ENCODE data around the gene SSTR5.
"Not testable (repeated sequence)": the region's sequence is repeated elsewhere in the genome, so short reads cannot be mapped to it uniquely, and the experiment has no call there.

Gene SSTR5

GRCh38 chr16:1072526-1073261 lies at the start of gene SSTR5:
Gene SSTR5 (plus strand): TSS chr16:1072747. CDS start chr16:1078869, 6,122 bp downstream.
- Mint-ChIP-seq H3K9me3 (no peaks in the 10 kb centered on the region), H3K4me1 (ENCODE audit: low read depth) (no peaks in the 10 kb centered on the region), H3K27ac (no peak within 1 kb of the TSS), H3K27me3 (peaks cover 65% of the 10 kb centered on the region), H3K4me3 (no peak within 1 kb of the TSS), H3K36me3 (ENCODE audit: low read depth) (no peaks in the 10 kb centered on the region)
- intact Hi-C loops (cut with micrococcal nuclease): no loop called here

DNA sequence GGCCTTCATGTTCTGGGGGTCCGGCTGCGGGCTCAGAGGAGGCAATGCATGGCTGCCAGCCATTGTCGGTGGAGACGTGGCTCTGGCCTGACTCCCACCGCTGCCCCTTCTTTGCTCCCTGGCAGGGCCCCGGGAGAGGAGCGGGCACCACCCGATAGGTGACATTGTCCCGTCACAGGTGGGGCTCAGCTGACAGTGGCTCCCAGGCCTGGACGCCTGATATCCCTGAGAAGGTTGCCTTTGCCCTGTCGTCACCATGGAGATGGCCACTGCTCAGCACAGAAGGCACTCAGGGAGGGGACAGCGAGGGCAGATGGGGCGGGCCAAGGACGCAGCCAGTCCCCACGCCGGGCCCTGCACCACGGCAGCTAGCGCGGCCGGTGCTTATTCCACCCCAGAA lies 48.4 kb upstream of the SSTR5 start:
- Mint-ChIP-seq H3K9me3 (no peaks in the 10 kb centered on the region), H3K27ac (no peak overlapping the region), H3K36me3 (ENCODE audit: low read depth) (no peaks in the 10 kb centered on the region), H3K27me3 (peaks cover 8% of the 10 kb centered on the region), H3K4me3 (no peak overlapping the region), H3K4me1 (ENCODE audit: low read depth) (no peaks in the 10 kb centered on the region)
- intact Hi-C loops (cut with micrococcal nuclease): no loop called here

- H3K4me3 Mint-ChIP-seq; intact Hi-C loops (cut with micrococcal nuclease); H3K9me3 Mint-ChIP-seq; H3K4me1 Mint-ChIP-seq (ENCODE audit: low read depth); H3K36me3 Mint-ChIP-seq (ENCODE audit: low read depth); H3K27ac Mint-ChIP-seq: not testable (repeated sequence)
- H3K27me3 Mint-ChIP-seq: peaks cover 14% of the 10 kb centered on the region
These were observed 47.3 kb upstream of the SSTR5 start for GRCh38 chr16:1025183-1025809.

DNA sequence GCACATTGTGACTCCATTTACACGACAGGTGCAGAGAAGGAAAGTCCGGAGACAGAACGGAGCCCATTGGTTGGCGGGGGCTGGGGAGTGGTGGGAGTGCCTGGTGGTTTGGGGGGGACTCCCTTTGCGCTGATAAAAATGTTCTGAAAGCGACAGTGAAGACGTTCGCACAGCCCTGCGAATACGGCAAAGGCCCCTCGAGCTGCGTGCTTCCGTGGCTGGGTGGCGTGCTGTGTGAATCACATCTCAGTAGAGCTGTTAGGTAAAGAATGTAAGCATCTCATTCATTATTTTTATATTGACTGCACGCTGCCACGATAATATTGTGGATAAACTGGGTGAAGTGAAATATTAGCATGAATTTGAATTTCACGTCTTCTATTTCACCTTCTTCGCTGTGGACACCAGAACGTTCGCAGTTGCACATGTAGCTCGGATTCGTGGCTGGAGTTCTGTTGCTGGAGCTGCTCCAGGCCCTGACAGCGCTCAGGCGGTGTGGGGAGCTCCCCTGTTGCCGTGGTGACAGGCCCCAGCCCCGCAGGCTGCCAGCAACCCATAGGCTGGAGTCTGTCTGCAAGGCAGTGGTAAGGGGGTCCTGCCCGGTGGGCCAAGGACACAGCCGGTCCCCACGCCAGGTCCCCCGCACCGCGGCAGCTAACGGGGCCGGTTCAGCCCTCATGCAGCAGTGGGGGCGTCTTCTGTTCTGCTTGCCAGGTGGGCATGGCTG lies 46.3 kb upstream of the SSTR5 start:
- Mint-ChIP-seq H3K27me3 (peaks cover 14% of the 10 kb centered on the region), H3K4me1 (ENCODE audit: low read depth) (no peaks in the 10 kb centered on the region), H3K27ac (no peak overlapping the region), H3K36me3 (ENCODE audit: low read depth) (no peaks in the 10 kb centered on the region), H3K4me3 (no peak overlapping the region), H3K9me3 (no peaks in the 10 kb centered on the region)
- intact Hi-C loops (cut with micrococcal nuclease): no loop called here

- intact Hi-C loops (cut with micrococcal nuclease): no loop called here
- H3K4me1 Mint-ChIP-seq (ENCODE audit: low read depth): no peaks in the 10 kb centered on the region
- peaks cover 14% of the 10 kb centered on the region for H3K27me3 Mint-ChIP-seq
- no peak overlapping the region for H3K27ac Mint-ChIP-seq
- H3K4me3 Mint-ChIP-seq: no peak overlapping the region
- H3K9me3 Mint-ChIP-seq: no peaks in the 10 kb centered on the region
- no peaks in the 10 kb centered on the region for H3K36me3 Mint-ChIP-seq (ENCODE audit: low read depth)
These were observed 45.6 kb upstream of the SSTR5 start for GRCh38 chr16:1026784-1027500.

DNA sequence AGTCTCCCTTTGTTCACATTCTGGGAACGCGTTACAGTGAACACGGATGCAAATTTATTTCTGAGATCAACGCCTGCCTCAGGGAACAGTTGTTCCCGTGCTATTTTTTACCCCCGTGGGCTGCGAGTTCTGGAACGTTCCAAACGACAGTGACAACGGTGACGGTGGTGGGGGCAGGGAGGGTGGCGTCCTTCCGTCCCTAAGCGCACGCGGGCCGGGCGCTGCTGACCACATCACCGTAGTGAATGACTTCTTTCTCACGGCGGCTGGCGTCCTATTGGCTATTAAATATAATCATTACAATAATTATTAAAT lies 45.1 kb upstream of the SSTR5 start:
- Mint-ChIP-seq H3K27ac (no peak overlapping the region), H3K4me3 (no peak overlapping the region), H3K9me3 (no peaks in the 10 kb centered on the region), H3K36me3 (ENCODE audit: low read depth) (no peaks in the 10 kb centered on the region), H3K27me3 (peaks cover 14% of the 10 kb centered on the region), H3K4me1 (ENCODE audit: low read depth) (no peaks in the 10 kb centered on the region)
- intact Hi-C loops (cut with micrococcal nuclease): no loop called here

- H3K27ac Mint-ChIP-seq: no peak overlapping the region
- no peaks in the 10 kb centered on the region for H3K9me3 Mint-ChIP-seq
- H3K27me3 Mint-ChIP-seq: peaks cover 14% of the 10 kb centered on the region
- no peak overlapping the region for H3K4me3 Mint-ChIP-seq
- no peaks in the 10 kb centered on the region for H3K36me3 Mint-ChIP-seq (ENCODE audit: low read depth)
- no peaks in the 10 kb centered on the region for H3K4me1 Mint-ChIP-seq (ENCODE audit: low read depth)
- intact Hi-C loops (cut with micrococcal nuclease): no loop called here
These were observed 44.5 kb upstream of the SSTR5 start for GRCh38 chr16:1028056-1028455.

DNA sequence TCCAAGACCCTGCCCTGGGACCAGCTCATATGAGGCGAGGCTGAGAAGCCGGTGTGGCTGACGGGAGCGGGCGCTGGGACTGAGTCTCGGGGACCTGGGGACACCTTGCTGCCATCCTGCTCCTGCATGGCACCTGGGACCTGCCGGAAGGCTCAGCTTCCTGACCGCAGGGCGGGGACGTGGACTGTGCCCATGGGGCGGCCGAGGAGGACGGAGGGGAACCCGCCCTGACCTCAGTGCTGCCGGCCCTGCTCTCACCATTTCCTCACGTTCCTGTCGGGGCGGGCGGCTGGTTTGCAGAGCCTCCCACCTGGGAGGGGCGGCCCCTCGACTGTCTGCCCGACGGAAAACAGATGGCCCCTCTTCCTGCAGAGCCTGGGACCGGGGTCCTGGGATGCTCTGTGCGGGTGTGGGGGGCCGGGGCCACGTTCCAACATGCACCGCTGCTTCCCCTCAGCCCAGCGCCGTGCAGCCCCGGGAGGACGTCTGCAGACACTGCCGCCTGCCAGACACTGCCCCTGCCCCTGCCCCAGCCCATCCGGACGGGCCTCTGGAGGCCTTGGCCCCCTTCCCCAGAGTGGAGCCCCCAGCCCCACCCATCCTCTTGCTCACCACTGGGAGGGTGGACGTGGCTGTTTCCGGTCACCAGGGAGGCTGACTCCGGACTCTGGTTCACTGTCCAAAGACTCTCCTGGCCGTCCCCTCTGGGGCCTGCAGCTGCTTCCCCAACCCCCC lies 43.9 kb upstream of the SSTR5 start:
- Mint-ChIP-seq H3K36me3 (ENCODE audit: low read depth) (no peaks in the 10 kb centered on the region), H3K4me3 (no peak overlapping the region)

DNA sequence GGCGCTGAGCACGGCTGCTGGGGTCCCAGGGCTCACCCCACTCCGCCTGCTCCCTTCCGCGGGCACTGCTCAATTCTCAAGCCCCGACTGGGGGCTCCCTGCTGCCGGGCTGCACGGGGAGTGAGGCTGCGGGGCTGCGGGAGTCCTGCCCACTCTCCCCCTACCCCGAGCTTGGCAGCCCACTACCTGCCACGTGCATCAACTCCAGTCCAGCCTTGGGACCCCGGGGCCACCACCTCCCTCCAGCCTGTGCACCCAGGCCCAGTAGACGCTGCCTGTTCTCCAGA lies 43.3 kb upstream of the SSTR5 start:
- Mint-ChIP-seq H3K27ac (no peak overlapping the region), H3K4me1 (ENCODE audit: low read depth) (no peaks in the 10 kb centered on the region), H3K27me3 (peaks cover 14% of the 10 kb centered on the region), H3K4me3 (no peak overlapping the region), H3K36me3 (ENCODE audit: low read depth) (no peaks in the 10 kb centered on the region), H3K9me3 (no peaks in the 10 kb centered on the region)
- intact Hi-C loops (cut with micrococcal nuclease): no loop called here

More for the DNA sequence above, 43.9 kb upstream of the SSTR5 start:
- H3K27me3 Mint-ChIP-seq: peaks cover 14% of the 10 kb centered on the region
- no peaks in the 10 kb centered on the region for H3K9me3 Mint-ChIP-seq
- no peak overlapping the region for H3K27ac Mint-ChIP-seq
- intact Hi-C loops (cut with micrococcal nuclease): no loop called here
- no peaks in the 10 kb centered on the region for H3K4me1 Mint-ChIP-seq (ENCODE audit: low read depth)

DNA sequence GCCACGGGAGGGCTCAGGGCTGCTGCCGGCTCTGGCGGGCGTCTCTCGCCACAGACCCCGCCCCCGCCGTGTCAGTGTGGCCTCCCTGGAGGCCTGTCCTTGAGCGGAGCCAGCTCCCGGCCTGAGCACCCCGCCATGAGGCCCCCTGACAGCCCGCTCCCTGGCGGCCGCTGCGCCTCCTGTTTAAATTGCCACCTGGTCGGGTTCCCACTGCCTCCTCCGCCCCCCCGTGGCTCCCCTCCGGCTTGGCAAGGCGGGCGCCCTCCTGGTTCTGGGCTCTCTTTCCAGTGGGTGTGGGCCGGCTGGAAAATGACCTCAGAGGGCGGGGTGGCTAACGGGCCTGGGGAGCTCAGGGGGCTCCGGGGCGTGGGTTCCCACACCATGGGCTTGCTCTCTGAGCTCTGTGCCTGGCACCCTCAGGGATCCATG lies 42.1 kb upstream of the SSTR5 start:
- Mint-ChIP-seq H3K36me3 (ENCODE audit: low read depth) (no peaks in the 10 kb centered on the region), H3K9me3 (no peaks in the 10 kb centered on the region), H3K4me3 (no peak overlapping the region), H3K27me3 (peaks cover 14% of the 10 kb centered on the region), H3K27ac (no peak overlapping the region), H3K4me1 (ENCODE audit: low read depth) (no peaks in the 10 kb centered on the region)
- intact Hi-C loops (cut with micrococcal nuclease): no loop called here

DNA sequence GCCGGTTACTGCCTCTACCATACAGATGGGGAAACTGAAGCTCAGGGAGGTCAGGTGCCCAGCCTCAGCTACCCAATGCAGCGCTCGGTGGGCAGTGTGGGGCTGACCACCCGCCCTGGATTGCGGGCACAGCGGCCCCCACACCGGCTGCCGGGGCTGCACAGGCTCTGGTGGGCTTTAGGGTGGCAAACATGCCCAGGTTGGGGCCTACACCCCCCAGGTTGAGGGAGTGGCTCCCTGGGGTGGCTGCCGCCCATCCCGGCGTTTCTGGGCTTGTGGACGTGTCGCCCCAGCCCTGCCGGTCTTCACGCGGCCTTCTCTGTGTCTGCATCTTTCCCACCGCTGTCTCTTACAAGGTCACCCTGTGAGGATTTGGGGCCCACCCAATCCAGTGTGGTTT lies 40.9 kb upstream of the SSTR5 start:
- H3K4me1 Mint-ChIP-seq (ENCODE audit: low read depth): no peaks in the 10 kb centered on the region
- intact Hi-C loops (cut with micrococcal nuclease): no loop called here
- H3K9me3 Mint-ChIP-seq: no peaks in the 10 kb centered on the region
- H3K4me3 Mint-ChIP-seq: no peak overlapping the region
- H3K27ac Mint-ChIP-seq: no peak overlapping the region
- no peaks in the 10 kb centered on the region for H3K36me3 Mint-ChIP-seq (ENCODE audit: low read depth)
- peaks cover 14% of the 10 kb centered on the region for H3K27me3 Mint-ChIP-seq

GRCh38 chr16:1032607-1033006 lies 39.9 kb upstream of the SSTR5 start:
- H3K27ac Mint-ChIP-seq: no peak overlapping the region
- peaks cover 14% of the 10 kb centered on the region for H3K27me3 Mint-ChIP-seq
- intact Hi-C loops (cut with micrococcal nuclease): no loop called here
- H3K36me3 Mint-ChIP-seq (ENCODE audit: low read depth): no peaks in the 10 kb centered on the region
- no peaks in the 10 kb centered on the region for H3K9me3 Mint-ChIP-seq
- no peak overlapping the region for H3K4me3 Mint-ChIP-seq
- H3K4me1 Mint-ChIP-seq (ENCODE audit: low read depth): no peaks in the 10 kb centered on the region

GRCh38 chr16:1033128-1033679 lies 39.3 kb upstream of the SSTR5 start:
- H3K4me3 Mint-ChIP-seq: no peak overlapping the region
- intact Hi-C loops (cut with micrococcal nuclease): no loop called here

More at GRCh38 chr16:1033128-1033679, 39.3 kb upstream of the SSTR5 start:
- H3K27ac Mint-ChIP-seq: no peak overlapping the region
- H3K27me3 Mint-ChIP-seq: peaks cover 12% of the 10 kb centered on the region
- H3K9me3 Mint-ChIP-seq: no peaks in the 10 kb centered on the region
- no peaks in the 10 kb centered on the region for H3K4me1 Mint-ChIP-seq (ENCODE audit: low read depth)
- no peaks in the 10 kb centered on the region for H3K36me3 Mint-ChIP-seq (ENCODE audit: low read depth)

Measured in dendritic cell treated with granulocyte-macrophage colony-stimulating factor and Interleukin-4, amounts not matched to agents 40 ng/mL and 50 ng/mL, for 4 days (primary cell).